H9 (cell line): Measurements from ENCODE around the gene IER5. TPM values are rescaled to one million over a fixed set of nuclear protein-coding genes. Genes with fewer than 3 reads are reported as not detected.

ENCODE experiments used
- DNase-seq: peaks from one replicate; pipeline ENCODE4 v3.0.0-alpha.2; 2017
- H2AFZ ChIP-seq: one replicate; pipeline ENCODE4 v1.6.1; 2013; ENCODE audit warnings: mild to moderate bottlenecking, low read length, control low read depth, moderate library complexity
- H2AK5ac ChIP-seq: 2 replicates; pipeline ENCODE4 v1.6.1; 2013; ENCODE audit warnings: low read length, control low read depth, mixed read lengths; ENCODE audit not compliant: insufficient read length
- H2BK120ac ChIP-seq: one replicate; pipeline ENCODE4 v1.6.1; 2013; ENCODE audit warnings: low read depth, mild to moderate bottlenecking, low read length, control low read depth, inconsistent platforms; ENCODE audit not compliant: poor library complexity, severe bottlenecking
- H2BK12ac ChIP-seq: 2 replicates; pipeline ENCODE4 v1.6.1; 2013; ENCODE audit warnings: low read length, control low read depth, mixed read lengths, low read depth; ENCODE audit not compliant: insufficient read length
- H2BK15ac ChIP-seq: 2 replicates; pipeline ENCODE4 v1.6.1; 2013; ENCODE audit warnings: low read depth, low read length, control low read depth
- H2BK20ac ChIP-seq: one replicate; pipeline ENCODE4 v1.6.1; 2013; ENCODE audit warnings: low read depth, mild to moderate bottlenecking, low read length, control low read depth, inconsistent platforms; ENCODE audit not compliant: poor library complexity, severe bottlenecking
- H2BK5ac ChIP-seq: 2 replicates; pipeline ENCODE4 v1.6.1; 2013; ENCODE audit warnings: low read length, control low read depth, mixed read lengths; ENCODE audit not compliant: insufficient read length
- H3K14ac ChIP-seq: 2 replicates; pipeline ENCODE4 v1.6.1; 2013; ENCODE audit warnings: low read length, control low read depth; ENCODE audit not compliant: insufficient read depth
- H3K18ac ChIP-seq: 2 replicates; pipeline ENCODE4 v1.6.1; 2013; ENCODE audit warnings: low read depth, mild to moderate bottlenecking, mixed read lengths, low read length, control low read depth; ENCODE audit not compliant: insufficient read length
- H3K23ac ChIP-seq: 2 replicates; pipeline ENCODE4 v1.6.1; 2013; ENCODE audit warnings: low read length, control low read depth, mixed read lengths, low read depth; ENCODE audit not compliant: insufficient read length
- H3K23me2 ChIP-seq: 2 replicates; pipeline ENCODE4 v1.6.1; 2013; ENCODE audit warnings: low read depth, mild to moderate bottlenecking, mixed read lengths, low read length, control low read depth; ENCODE audit not compliant: insufficient read length, poor library complexity, severe bottlenecking
- H3K27ac ChIP-seq: 2 replicates; pipeline ENCODE4 v1.5.1; 2013; ENCODE audit warnings: low read length, control low read depth, mixed read lengths, low read depth; ENCODE audit not compliant: insufficient read length
- H3K27me3 ChIP-seq: 2 replicates; pipeline ENCODE4 v1.6.1; 2013; ENCODE audit warnings: low read length, control low read depth, inconsistent platforms; ENCODE audit not compliant: insufficient read depth
- H3K4ac ChIP-seq: 2 replicates; pipeline ENCODE4 v1.6.1; 2013; ENCODE audit warnings: low read depth, mild to moderate bottlenecking, control low read depth, inconsistent platforms, low read length, moderate library complexity
- H3K4me1 ChIP-seq: 2 replicates; pipeline ENCODE4 v1.6.1; 2013; ENCODE audit warnings: low read length, control low read depth, inconsistent platforms; ENCODE audit not compliant: insufficient read depth
- H3K4me2 ChIP-seq: 2 replicates; pipeline ENCODE4 v1.6.1; 2013; ENCODE audit warnings: low read length, control low read depth, mixed read lengths; ENCODE audit not compliant: insufficient read length, insufficient read depth
- H3K56ac ChIP-seq: 2 replicates; pipeline ENCODE4 v1.6.1; 2013; ENCODE audit warnings: low read depth, mild to moderate bottlenecking, mixed read lengths, low read length, control low read depth; ENCODE audit not compliant: insufficient read length
- H3K79me1 ChIP-seq: 2 replicates; pipeline ENCODE4 v1.6.1; 2013; ENCODE audit warnings: low read depth, mild to moderate bottlenecking, moderate library complexity, low read length, control low read depth, inconsistent platforms; ENCODE audit not compliant: insufficient read depth, poor library complexity, severe bottlenecking
- H3K79me2 ChIP-seq: 2 replicates; pipeline ENCODE4 v1.6.1; 2013; ENCODE audit warnings: low read length, control low read depth, inconsistent platforms; ENCODE audit not compliant: insufficient read depth
- H3K9ac ChIP-seq: 2 replicates; pipeline ENCODE4 v1.6.1; 2013; ENCODE audit warnings: low read length, control low read depth, mixed read lengths; ENCODE audit not compliant: insufficient read length; ENCODE audit errors: extremely low read depth
- H3K9me3 ChIP-seq: one replicate; pipeline ENCODE4 v1.6.1; 2013; ENCODE audit warnings: low read depth, low read length, inconsistent platforms; ENCODE audit not compliant: control insufficient read depth
- H3T11ph ChIP-seq: one replicate; pipeline ENCODE4 v1.6.1; 2013; ENCODE audit warnings: mild to moderate bottlenecking, low read length, control low read depth, inconsistent platforms
- H4K20me1 ChIP-seq: one replicate; pipeline ENCODE4 v1.6.1; 2013; ENCODE audit not compliant: control insufficient read depth, insufficient read length, insufficient read depth
- H4K5ac ChIP-seq: 2 replicates; pipeline ENCODE4 v1.6.1; 2013; ENCODE audit warnings: low read depth, mild to moderate bottlenecking, mixed read lengths, low read length, control low read depth; ENCODE audit not compliant: insufficient read length
- H4K8ac ChIP-seq: replicated peaks from 2 replicates; pipeline ENCODE4 v1.6.1; 2013; ENCODE audit warnings: low read length, control low read depth, mixed read lengths, low read depth; ENCODE audit not compliant: insufficient read length
- H4K91ac ChIP-seq: 2 replicates; pipeline ENCODE4 v1.6.1; 2013; ENCODE audit warnings: low read depth, mild to moderate bottlenecking, moderate library complexity, mixed read lengths, low read length, control low read depth; ENCODE audit not compliant: insufficient read length
- H3K27ac Mint-ChIP-seq, 3 experiments: 2 replicates in 2 of 3; 3 replicates in 1 of 3; pipeline ENCODE4 v1.8.0; 2020 to 2021; ENCODE audit warnings: mixed read lengths in 3 of 3, mild to moderate bottlenecking in 1 of 3, moderate library complexity in 1 of 3
- H3K27me3 Mint-ChIP-seq: 2 replicates; pipeline ENCODE4 v1.8.0; 2021; ENCODE audit warnings: low read depth, mild to moderate bottlenecking, moderate library complexity, mixed read lengths
- H3K36me3 Mint-ChIP-seq, 3 experiments: 2 replicates in 2 of 3; 3 replicates in 1 of 3; pipeline ENCODE4 v1.8.0; 2020 to 2021; ENCODE audit warnings: low read depth in 3 of 3, mixed read lengths in 3 of 3; ENCODE audit not compliant: insufficient read depth in 1 of 3
- H3K4me1 Mint-ChIP-seq, 2 experiments: 2 replicates each; pipeline ENCODE4 v1.8.0; 2020; ENCODE audit warnings: mixed read lengths in 2 of 2
- H3K4me3 Mint-ChIP-seq, 2 experiments: 2 replicates in 1 of 2; 3 replicates in 1 of 2; pipeline ENCODE4 v1.8.0; 2020 to 2021; ENCODE audit warnings: mild to moderate bottlenecking in 2 of 2, mixed read lengths in 2 of 2, moderate library complexity in 1 of 2
- H3K9me3 Mint-ChIP-seq, 2 experiments: 2 replicates in 1 of 2; 3 replicates in 1 of 2; pipeline ENCODE4 v1.8.0; 2020; ENCODE audit warnings: mild to moderate bottlenecking in 2 of 2, mixed read lengths in 2 of 2, moderate library complexity in 1 of 2
- CTCF ChIP-seq: fragments of 200-600 bp; sonication (generic); conservative IDR thresholded peaks from 3 replicates; pipeline ENCODE4 v1.8.0; 2021; ENCODE audit warnings: antibody characterized with exemption, mild to moderate bottlenecking
- WGBS: extraction: QIAGEN DNeasy Blood & Tissue Kit; methylation state at CpG from one replicate; pipeline ENCODE4 v1.1.7; 2013; ENCODE audit warnings: missing lambda C conversion rate, low lambda C conversion rate, mixed read lengths; ENCODE audit not compliant: insufficient read length; ENCODE audit errors: extremely low coverage; 5-methylcytosine and 5-hydroxymethylcytosine counted together
- total RNA-seq: library from RNA; stranded (reverse); gene quantifications from 2 replicates; pipeline ENCODE4 v1.2.1, GENCODE V29; 2021

Gene IER5
- total RNA-seq, 1 experiment from 2014 or later = 6.7 TPM

GRCh38 chr1:181062836-181063428 is 25.6 kb upstream of the IER5 start:
- H3K9me3 Mint-ChIP-seq = no peaks in the 10 kb centered on the region; a peak in 1 of 5 replicates
- no peak for TF ChIP-seq CTCF
- Histone ChIP-seq H4K5ac (no peak overlapping the region), H3K23me2 (no peaks in the 10 kb centered on the region), H2BK5ac (no peak overlapping the region), H3K14ac (no peak overlapping the region), H2BK15ac (no peak overlapping the region), H3K79me2 (no peaks in the 10 kb centered on the region), H4K8ac (no peak overlapping the region), H2AFZ (no peak overlapping the region), H4K20me1 (no peaks in the 10 kb centered on the region), H3K79me1 (no peaks in the 10 kb centered on the region), H3K23ac (no peak overlapping the region), H3K4me2 (no peak overlapping the region), H3K9ac (no peak overlapping the region), H2AK5ac (no peak overlapping the region), H3K4ac (no peak overlapping the region), H2BK20ac (no peak overlapping the region), H2BK120ac (no peak overlapping the region), H3K4me1 (peaks cover 3% of the 10 kb centered on the region; the same call in 1 of the 2 replicates), H2BK12ac (no peak overlapping the region), H3K18ac (no peak overlapping the region), H3T11ph (no peak overlapping the region), H3K9me3 (no peaks in the 10 kb centered on the region), H3K27me3 (no peaks in the 10 kb centered on the region), H4K91ac (no peak overlapping the region), H3K56ac (no peak overlapping the region), H3K27ac (no peak overlapping the region)
- peaks cover 0 to 4% (median 0%) of the 10 kb centered on the region in 3 experiments; a peak in 2 of 7 replicates for H3K36me3 Mint-ChIP-seq
- H3K27me3 Mint-ChIP-seq = no peaks in the 10 kb centered on the region; the same call in none of the 2 replicates
- no peak for DNase-seq
- no CpG with 5 or more reads among the region's 6 CpGs for WGBS
- H3K27ac Mint-ChIP-seq = no peak overlapping the region
- peaks cover 46 to 50% of the 10 kb centered on the region in 2 experiments for H3K4me1 Mint-ChIP-seq
- H3K4me3 Mint-ChIP-seq = no peak overlapping the region
